CMK (cell line): ENCODE data around the gene RFX7.

Experiments used
- DNase-seq: peaks from one replicate; pipeline ENCODE4 v3.0.0-alpha.2; 2010; ENCODE audit warnings: low read depth

The RFX7 gene

DNA sequence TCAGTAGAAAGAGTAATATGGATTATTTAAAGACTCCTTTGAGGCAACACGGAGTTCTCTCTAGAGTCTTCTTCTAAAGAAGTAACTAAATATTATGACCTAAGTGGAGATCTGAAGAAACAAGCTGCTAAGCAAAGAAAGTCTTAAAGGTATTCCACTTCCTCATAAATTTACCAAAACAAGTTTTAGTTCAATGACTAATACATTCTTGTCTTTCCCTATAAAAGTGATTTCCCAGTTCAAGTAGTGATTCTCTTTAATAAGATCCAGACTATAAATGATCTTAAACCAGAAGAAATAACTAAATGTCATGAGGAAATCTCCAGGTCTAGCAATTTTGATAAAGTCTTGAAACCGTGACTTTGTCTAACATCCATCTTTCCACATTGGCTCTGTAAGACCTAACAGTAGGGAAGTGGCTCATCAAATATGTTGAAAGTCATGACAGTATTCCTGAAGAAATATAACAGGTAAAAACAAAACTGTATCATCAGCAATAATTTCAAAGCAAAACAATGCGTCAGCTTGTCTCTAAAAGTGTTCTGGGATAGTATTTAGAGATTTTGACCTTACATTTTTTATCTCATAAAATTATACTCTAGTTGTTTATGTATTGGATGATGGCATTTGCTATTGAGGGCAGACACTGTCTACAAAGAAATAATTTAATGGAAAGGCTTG lies 198.5 kb downstream of the RFX7 start:
- DNase-seq, result no peak

DNA sequence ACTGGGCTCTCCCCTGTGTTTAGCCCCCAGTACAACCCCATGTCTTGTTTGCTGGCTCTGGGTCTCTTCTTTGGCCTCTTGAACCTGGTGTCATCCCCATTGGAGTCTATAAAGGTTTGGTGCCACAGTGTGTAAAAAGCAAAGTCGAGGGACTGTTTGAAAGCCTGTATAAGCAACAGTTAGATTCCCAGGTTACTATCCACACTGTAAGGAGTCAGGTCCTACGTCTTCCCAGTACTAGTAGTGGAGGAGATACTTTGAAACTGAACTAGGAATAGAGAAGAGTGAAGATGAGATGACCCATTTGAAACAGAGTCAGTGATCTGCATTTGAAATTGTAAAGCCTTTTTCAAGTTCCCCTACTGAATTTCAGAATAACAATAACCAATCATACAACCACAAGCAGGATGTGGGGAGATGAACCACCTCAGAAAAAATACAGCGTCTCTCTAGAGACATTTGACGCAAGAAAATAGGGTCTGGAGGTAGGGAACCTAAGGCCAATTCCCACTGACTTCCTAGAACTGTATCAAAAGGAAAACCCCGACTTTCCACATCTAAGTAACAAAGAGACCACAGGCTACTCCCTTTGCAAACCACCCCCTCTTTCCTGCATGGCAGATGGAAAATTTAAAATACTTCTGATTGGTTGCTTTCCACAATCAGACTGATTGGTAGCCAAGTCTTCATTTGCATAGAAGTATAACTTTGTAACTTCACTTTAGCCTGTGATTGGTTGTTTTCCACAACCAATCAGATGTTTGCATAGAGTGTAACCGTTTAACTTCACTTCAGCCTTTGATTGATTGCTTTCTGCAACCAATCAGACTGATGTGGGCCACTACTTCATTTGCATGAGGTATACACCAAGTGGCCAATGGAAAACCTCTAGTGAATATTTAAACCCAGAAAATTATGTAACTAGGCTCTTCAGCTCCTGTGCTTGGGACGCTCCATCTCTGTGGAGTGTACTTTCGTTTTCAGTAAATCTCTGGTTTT lies 200.4 kb downstream of the RFX7 start:
- DNase-seq, result no peak

DNA sequence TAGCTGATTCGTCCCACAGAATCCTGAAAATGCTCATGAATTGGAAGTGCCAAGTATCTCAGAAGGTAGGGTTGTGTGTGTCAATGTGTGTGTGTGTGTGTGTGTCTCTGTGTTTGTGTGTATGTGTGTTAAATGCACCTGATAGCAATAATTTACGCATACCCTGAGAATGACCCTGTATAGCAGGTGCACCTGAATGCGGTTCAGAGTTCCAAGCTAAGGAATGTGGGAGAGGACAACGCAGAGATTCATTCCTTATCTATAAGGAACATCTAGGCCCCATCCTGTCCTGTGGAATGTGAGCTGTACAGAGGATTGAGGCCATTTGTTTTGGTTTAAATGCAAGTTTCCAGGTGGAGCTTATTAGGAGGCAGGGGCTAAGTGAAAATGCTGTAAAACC lies 201.2 kb downstream of the RFX7 start:
- DNase-seq, result no peak

DNA sequence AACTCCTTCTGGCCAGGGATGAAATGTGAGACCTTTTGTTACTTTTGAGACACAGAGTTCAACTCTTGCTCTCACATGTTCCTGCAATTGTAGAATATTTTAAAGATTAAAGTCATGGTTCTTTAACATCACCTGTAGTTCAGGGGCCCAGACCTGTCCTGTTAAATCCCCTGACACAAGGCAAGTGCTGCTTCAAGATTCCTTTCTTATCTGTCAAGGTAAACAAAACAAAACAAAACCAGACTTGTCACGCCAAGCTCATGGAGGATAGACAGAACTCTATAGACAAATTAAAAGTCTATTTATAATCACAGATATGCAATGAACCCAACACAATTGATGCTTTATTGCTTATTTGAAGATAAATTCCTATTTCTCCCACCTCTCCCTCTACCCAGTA lies 201.6 kb downstream of the RFX7 start:
- DNase-seq, result no peak

DNA sequence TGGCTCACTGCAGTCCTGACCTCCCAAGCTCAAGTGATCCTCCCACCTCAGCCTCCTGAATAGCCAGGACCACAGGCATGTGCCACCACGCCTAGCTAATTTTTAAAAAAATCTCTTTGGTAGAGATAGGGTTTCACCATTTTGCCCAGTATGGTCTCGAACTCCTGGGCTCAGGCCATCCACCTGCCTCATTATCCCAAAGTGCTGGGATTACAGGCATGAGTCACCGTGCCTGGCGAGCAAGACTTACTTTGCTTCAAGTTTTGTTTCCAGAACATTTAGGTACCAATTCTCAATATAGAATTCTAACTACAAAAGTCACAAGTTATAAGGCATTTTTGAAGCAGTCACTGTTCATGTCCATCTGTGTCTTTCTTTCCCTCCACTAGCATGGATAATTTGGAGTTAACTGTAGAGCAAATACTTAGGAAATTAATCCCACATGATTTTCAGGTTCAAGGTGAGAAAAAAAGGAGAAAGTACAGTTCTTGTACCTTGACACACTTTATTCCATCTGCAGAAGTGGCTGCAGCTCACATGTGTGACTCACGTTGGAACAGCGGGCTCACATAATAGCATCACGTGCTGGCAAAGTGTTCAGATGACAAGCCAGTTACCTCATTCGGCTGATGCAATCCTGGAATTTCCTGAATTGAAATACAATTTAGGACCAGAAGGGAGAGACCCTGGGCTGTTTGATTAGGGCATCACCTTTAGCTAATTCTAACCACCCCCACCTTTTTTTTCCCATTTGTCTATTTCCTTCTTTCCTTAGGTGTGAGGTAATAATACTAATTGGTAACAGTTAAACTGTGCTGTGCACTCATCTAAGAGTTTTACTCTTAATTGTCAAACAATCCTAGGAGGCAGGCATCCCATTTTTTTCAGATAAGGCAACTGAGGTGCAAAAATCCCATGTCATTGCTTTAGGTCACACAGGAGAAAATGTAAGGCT lies 203.3 kb downstream of the RFX7 start:
- DNase-seq, result no peak

DNA sequence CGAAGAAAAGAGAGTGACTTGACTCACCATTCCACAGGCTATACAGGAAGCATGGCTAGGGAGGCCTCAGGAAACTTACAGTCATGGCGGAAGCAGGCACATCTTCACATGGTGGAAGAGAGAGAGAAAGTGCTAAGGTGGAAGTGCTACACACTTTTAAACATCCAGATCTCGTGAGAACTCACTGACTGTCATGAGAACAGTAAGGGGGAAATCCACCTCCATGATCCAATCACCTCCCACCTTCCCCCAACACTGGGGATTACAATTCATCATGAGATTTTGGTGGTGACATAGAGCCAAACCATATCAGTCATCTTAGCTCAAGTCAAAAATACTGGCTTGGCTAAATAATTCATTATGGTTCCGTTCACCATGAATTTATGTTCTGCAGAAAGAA lies 205.0 kb downstream of the RFX7 start:
- DNase-seq, result no peak

DNA sequence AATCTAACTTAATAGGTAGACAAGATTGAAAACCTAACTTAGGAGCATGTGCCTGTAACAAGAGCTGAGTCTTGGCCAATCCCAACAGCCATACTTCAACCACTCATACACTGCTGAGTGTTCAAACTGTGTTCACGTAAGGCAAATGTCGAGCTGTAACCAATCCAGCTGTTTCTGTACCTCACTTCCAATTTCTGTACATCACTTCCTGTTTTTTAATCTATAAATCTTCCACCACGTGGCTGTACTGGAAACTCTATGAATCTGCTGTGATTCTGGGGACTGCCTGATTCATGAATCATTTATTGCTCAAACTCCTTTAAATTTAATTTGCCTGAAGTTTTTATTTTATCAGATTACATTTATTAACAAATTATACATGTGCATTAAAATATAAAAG lies 205.7 kb downstream of the RFX7 start:
- no peak for DNase-seq
